ENCODE results near the gene ZMYND11. TPM values are rescaled to one million over a fixed set of nuclear protein-coding genes. Genes with fewer than 3 reads are reported as not detected.
"Not testable (repeated sequence)": the region's sequence is repeated elsewhere in the genome, so short reads cannot be mapped to it uniquely, and the experiment has no call there.

Gene ZMYND11
- total RNA-seq, 3 donors from 2014 or later (not counting 1 experiment from before 2014, with no cell fraction given) = 50.6 to 63.9 (median 52.6) TPM

GRCh38 chr10:260819-261429, 125.7 kb downstream of the ZMYND11 start:
- Mint-ChIP-seq H3K4me1 (peaks cover 5 to 11% of the 10 kb centered on the region in 2 donors), H3K27me3 (ENCODE audit: low read depth in 2 of 2) (peaks cover 0 to 10% of the 10 kb centered on the region in 2 donors), H3K36me3 (no peaks in the 10 kb centered on the region), H3K4me3 (no peak overlapping the region), H3K9me3 (no peaks in the 10 kb centered on the region), H3K27ac (no peak overlapping the region)
- 63% methylated on average over 15 of the region's 15 CpGs for whole genome bisulfite sequencing (ENCODE audit: insufficient coverage)
- Histone ChIP-seq H3K9me3 (ENCODE audit: control insufficient read depth, insufficient read depth, low read length) (no peaks in the 10 kb centered on the region), H3K4me3 (ENCODE audit: low read length) (no peak overlapping the region), H3K4me1 (ENCODE audit: control insufficient read depth, insufficient read depth, low read length) (no peaks in the 10 kb centered on the region), H3K36me3 (ENCODE audit: control insufficient read depth, insufficient read depth, low read length) (no peaks in the 10 kb centered on the region), H3K27ac (ENCODE audit: low read length) (no peak overlapping the region), H3K27me3 (ENCODE audit: control insufficient read depth, insufficient read depth, low read length) (no peaks in the 10 kb centered on the region)
- no peak for ATAC-seq
- no peak for TF ChIP-seq CTCF (IDR thresholded peaks at IDR 0.05)
- intact Hi-C loops (cut with micrococcal nuclease) = no loop called here
- no peak for DNase-seq

- H3K9me3 ChIP-seq (ENCODE audit: control insufficient read depth, insufficient read depth, low read length); H3K4me3 ChIP-seq (ENCODE audit: low read length); intact Hi-C loops (cut with micrococcal nuclease); H3K27me3 ChIP-seq (ENCODE audit: control insufficient read depth, insufficient read depth, low read length); H3K9me3 Mint-ChIP-seq; H3K27ac ChIP-seq (ENCODE audit: low read length); H3K4me3 Mint-ChIP-seq; ATAC-seq; H3K4me1 ChIP-seq (ENCODE audit: control insufficient read depth, insufficient read depth, low read length); H3K36me3 ChIP-seq (ENCODE audit: control insufficient read depth, insufficient read depth, low read length); H3K4me1 Mint-ChIP-seq; H3K36me3 Mint-ChIP-seq; DNase-seq; H3K27ac Mint-ChIP-seq: not testable (repeated sequence)
- peaks cover 0 to 10% of the 10 kb centered on the region in 2 donors for H3K27me3 Mint-ChIP-seq (ENCODE audit: low read depth in 2 of 2)
- 70% methylated on average over 10 of the region's 11 CpGs for WGBS (ENCODE audit: insufficient coverage)
These were observed 129.2 kb downstream of the ZMYND11 start for GRCh38 chr10:264160-265073.

GRCh38 chr10:265074-265440, 129.8 kb downstream of the ZMYND11 start:
- DNase-seq, H3K9me3 Mint-ChIP-seq: not testable (repeated sequence)
- 90% methylated on average over 6 of the region's 6 CpGs for WGBS (ENCODE audit: insufficient coverage)

GRCh38 chr10:265816-266588, 130.7 kb downstream of the ZMYND11 start:
- H3K4me1 Mint-ChIP-seq; H3K27me3 ChIP-seq (ENCODE audit: control insufficient read depth, insufficient read depth, low read length); H3K4me1 ChIP-seq (ENCODE audit: control insufficient read depth, insufficient read depth, low read length); H3K9me3 ChIP-seq (ENCODE audit: control insufficient read depth, insufficient read depth, low read length); DNase-seq; H3K9me3 Mint-ChIP-seq; H3K36me3 ChIP-seq (ENCODE audit: control insufficient read depth, insufficient read depth, low read length); H3K36me3 Mint-ChIP-seq; ATAC-seq; H3K4me3 Mint-ChIP-seq; H3K27ac Mint-ChIP-seq; H3K27ac ChIP-seq (ENCODE audit: low read length); H3K4me3 ChIP-seq (ENCODE audit: low read length); intact Hi-C loops (cut with micrococcal nuclease): not testable (repeated sequence)
- 100% methylated on average over 2 of the region's 5 CpGs for WGBS (ENCODE audit: insufficient coverage)
- peaks cover 0 to 10% of the 10 kb centered on the region in 2 donors for H3K27me3 Mint-ChIP-seq (ENCODE audit: low read depth in 2 of 2)

More at GRCh38 chr10:265074-265440, 129.8 kb downstream of the ZMYND11 start:
- H3K4me1 ChIP-seq (ENCODE audit: control insufficient read depth, insufficient read depth, low read length); intact Hi-C loops (cut with micrococcal nuclease); H3K36me3 Mint-ChIP-seq; H3K9me3 ChIP-seq (ENCODE audit: control insufficient read depth, insufficient read depth, low read length); ATAC-seq; H3K27ac Mint-ChIP-seq; H3K27ac ChIP-seq (ENCODE audit: low read length); H3K4me3 ChIP-seq (ENCODE audit: low read length); H3K36me3 ChIP-seq (ENCODE audit: control insufficient read depth, insufficient read depth, low read length); H3K27me3 ChIP-seq (ENCODE audit: control insufficient read depth, insufficient read depth, low read length); H3K4me1 Mint-ChIP-seq; H3K4me3 Mint-ChIP-seq: not testable (repeated sequence)
- H3K27me3 Mint-ChIP-seq (ENCODE audit: low read depth in 2 of 2) = peaks cover 0 to 10% of the 10 kb centered on the region in 2 donors
